HepG2 (cell line): ENCODE data around the gene JAM2. TPM values are rescaled to one million over a fixed set of nuclear protein-coding genes. Genes with fewer than 3 reads are reported as not detected.
A peak's percentile ranks its signal among the peaks of the same experiment; 100 is the strongest.

ENCODE experiments used
- AHR ChIP-seq: IDR thresholded peaks from 2 replicates; pipeline ENCODE4 v1.6.1; 2018; ENCODE audit warnings: missing genetic modification reagents, missing compliant biosample characterization
- DNMT1 ChIP-seq: sonication (generic); formaldehyde crosslinking; IDR thresholded peaks from 2 replicates; pipeline ENCODE4 v1.5.1; 2020; ENCODE audit warnings: mild to moderate bottlenecking, missing genetic modification reagents
- HCFC1 ChIP-seq: fragments of 150-350 bp; IDR thresholded peaks from 2 replicates; pipeline ENCODE4 v1.6.1; 2014; ENCODE audit warnings: low read depth, low read length
- KDM2A ChIP-seq: sonication (generic); formaldehyde crosslinking; IDR thresholded peaks from 2 replicates; pipeline ENCODE4 v1.4.0; 2020; ENCODE audit warnings: low read depth, missing genetic modification reagents, borderline replicate concordance
- MED13 ChIP-seq: sonication (generic); formaldehyde crosslinking; IDR thresholded peaks from 2 replicates; pipeline ENCODE4 v1.5.0; 2020; ENCODE audit warnings: missing genetic modification reagents
- PAF1 ChIP-seq: IDR thresholded peaks from 2 replicates; pipeline ENCODE4 v1.6.1; 2016; ENCODE audit warnings: missing genetic modification reagents, missing compliant biosample characterization
- PCBP2 ChIP-seq: fragments of 200-400 bp; formaldehyde crosslinking; optimal IDR thresholded peaks from 2 replicates; pipeline ENCODE3; 2018; ENCODE audit warnings: low read length, low read depth; ENCODE audit not compliant: poor library complexity, severe bottlenecking
- PHF21A ChIP-seq: sonication (generic); formaldehyde crosslinking; IDR thresholded peaks from 2 replicates; pipeline ENCODE4 v1.5.0; 2020; ENCODE audit warnings: mild to moderate bottlenecking, missing genetic modification reagents
- POLR2AphosphoS2 ChIP-seq: IDR thresholded peaks from 2 replicates; pipeline ENCODE4 v1.6.1; 2011; ENCODE audit warnings: low read depth, low read length, improper control_type of control experiment
- ZNF331 ChIP-seq: sonication (generic); formaldehyde crosslinking; IDR thresholded peaks from 2 replicates; pipeline ENCODE4 v1.4.0; 2020; ENCODE audit warnings: missing genetic modification reagents
- ZNF34 ChIP-seq: sonication (generic); formaldehyde crosslinking; IDR thresholded peaks from 2 replicates; pipeline ENCODE4 v1.4.0; 2020; ENCODE audit warnings: mild to moderate bottlenecking, missing genetic modification reagents, borderline replicate concordance
- ZNF441 ChIP-seq: sonication (generic); formaldehyde crosslinking; IDR thresholded peaks from 2 replicates; pipeline ENCODE4 v1.7.0; 2021; ENCODE audit warnings: missing genetic modification reagents, borderline replicate concordance
- ZNF761 ChIP-seq: sonication (generic); formaldehyde crosslinking; conservative IDR thresholded peaks from 2 replicates; pipeline ENCODE4 v1.4.0; 2020; ENCODE audit warnings: mild to moderate bottlenecking, missing genetic modification reagents
- polyA plus RNA-seq, 8 experiments: library from polyadenylated mRNA; depleted of rRNA in 3 of 8; stranded (reverse) in 7 of 8; unstranded in 1 of 8; fragments of >200 nt; fragmentation: Illumina TruSeq in 4 of 8; extraction: Trizol in 4 of 8; gene quantifications; 2 replicates each; pipeline versions ENCODE4 v1.2.1 to v1.2.3, GENCODE V29; 2011 to 2016; ENCODE audit warnings: low read depth in 4 of 8, missing spikeins in 1 of 8, mixed read lengths in 1 of 8; ENCODE audit not compliant: insufficient read depth in 1 of 8
- total RNA-seq, 5 experiments: library from RNA; depleted of rRNA; stranded (reverse); fragments of >200 nt; fragmentation: Illumina TruSeq; extraction: Trizol; gene quantifications; 2 replicates each; pipeline ENCODE4 v1.2.3, GENCODE V29; 2016; ENCODE audit warnings: low read depth in 1 of 5
- TF ChIP-seq, protein P1 (sequence below), 2 experiments: fragments of 450-650 bp in 1 of 2; sonication (generic) in 1 of 2; formaldehyde crosslinking in 1 of 2; IDR thresholded peaks; 2 replicates each; pipeline versions ENCODE4 v1.6.1 to v1.8.0; 2016 to 2022; ENCODE audit warnings: antibody characterized with exemption in 1 of 2, mild to moderate bottlenecking in 1 of 2, missing genetic modification reagents in 1 of 2
- TF ChIP-seq, protein P2 (sequence below): sonication (generic); formaldehyde crosslinking; IDR thresholded peaks from 2 replicates; pipeline ENCODE4 v1.4.0; 2020; ENCODE audit warnings: missing genetic modification reagents
- TF ChIP-seq, protein P3 (sequence below): sonication (generic); formaldehyde crosslinking; IDR thresholded peaks from 2 replicates; pipeline ENCODE4 v1.4.0; 2020; ENCODE audit warnings: missing genetic modification reagents

JAM2 gene
- total and polyA plus RNA-seq, 2 of the 13 experiments (the other 11 are each of a cell fraction or from before 2014, with no cell fraction given) = 0.07 TPM; not detected in 1

DNA sequence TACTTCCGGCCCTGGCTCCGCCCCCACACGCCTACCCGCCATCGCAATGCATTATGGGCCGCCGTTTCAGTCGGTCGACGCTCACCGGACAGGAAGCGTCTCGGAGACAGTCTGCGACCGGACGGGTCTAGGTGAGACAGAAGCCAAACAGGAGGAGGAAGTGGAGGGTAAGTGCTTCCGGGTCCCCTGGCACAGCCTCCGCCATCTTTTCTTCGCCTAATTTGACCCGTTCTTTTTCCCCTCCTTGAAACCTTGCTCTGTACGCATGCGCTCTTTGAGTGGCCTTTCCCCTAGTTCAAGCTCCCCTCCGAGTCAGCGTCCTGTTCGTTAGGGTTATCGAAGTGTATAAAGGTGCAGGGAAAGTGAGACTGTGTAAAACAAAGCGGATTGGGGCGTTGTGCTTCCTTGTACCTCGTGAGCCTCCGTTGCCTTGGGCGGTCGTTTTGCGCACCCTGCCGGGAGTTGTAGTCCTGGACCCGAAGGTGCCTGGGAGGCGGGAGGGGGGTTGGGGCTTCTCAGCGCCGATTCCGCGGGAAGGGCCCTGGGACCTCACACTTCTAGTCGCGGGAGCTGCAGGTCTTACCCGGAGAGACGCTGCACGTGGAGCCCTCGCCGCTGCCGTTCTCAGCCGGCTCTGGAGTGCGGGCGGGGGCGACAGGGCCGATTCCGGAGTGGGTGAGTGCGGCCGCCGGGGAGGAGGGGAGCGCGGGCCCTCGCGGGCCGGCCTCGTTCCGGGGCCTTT is 96.0 kb downstream of the JAM2 start, which contains the start of the genes ATP5PF and GABPA (continued):
- TF ChIP-seq, protein P1, sequence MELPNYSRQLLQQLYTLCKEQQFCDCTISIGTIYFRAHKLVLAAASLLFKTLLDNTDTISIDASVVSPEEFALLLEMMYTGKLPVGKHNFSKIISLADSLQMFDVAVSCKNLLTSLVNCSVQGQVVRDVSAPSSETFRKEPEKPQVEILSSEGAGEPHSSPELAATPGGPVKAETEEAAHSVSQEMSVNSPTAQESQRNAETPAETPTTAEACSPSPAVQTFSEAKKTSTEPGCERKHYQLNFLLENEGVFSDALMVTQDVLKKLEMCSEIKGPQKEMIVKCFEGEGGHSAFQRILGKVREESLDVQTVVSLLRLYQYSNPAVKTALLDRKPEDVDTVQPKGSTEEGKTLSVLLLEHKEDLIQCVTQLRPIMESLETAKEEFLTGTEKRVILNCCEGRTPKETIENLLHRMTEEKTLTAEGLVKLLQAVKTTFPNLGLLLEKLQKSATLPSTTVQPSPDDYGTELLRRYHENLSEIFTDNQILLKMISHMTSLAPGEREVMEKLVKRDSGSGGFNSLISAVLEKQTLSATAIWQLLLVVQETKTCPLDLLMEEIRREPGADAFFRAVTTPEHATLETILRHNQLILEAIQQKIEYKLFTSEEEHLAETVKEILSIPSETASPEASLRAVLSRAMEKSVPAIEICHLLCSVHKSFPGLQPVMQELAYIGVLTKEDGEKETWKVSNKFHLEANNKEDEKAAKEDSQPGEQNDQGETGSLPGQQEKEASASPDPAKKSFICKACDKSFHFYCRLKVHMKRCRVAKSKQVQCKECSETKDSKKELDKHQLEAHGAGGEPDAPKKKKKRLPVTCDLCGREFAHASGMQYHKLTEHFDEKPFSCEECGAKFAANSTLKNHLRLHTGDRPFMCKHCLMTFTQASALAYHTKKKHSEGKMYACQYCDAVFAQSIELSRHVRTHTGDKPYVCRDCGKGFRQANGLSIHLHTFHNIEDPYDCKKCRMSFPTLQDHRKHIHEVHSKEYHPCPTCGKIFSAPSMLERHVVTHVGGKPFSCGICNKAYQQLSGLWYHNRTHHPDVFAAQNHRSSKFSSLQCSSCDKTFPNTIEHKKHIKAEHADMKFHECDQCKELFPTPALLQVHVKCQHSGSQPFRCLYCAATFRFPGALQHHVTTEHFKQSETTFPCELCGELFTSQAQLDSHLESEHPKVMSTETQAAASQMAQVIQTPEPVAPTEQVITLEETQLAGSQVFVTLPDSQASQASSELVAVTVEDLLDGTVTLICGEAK (IDR thresholded peaks at IDR 0.05) = peak; percentile 94
- TF ChIP-seq, protein P1 (CRISPR knock-in tag; IDR thresholded peaks at IDR 0.05) = peak; percentile 64; the same call in 1 of the 2 replicates
- TF ChIP-seq, protein P2, sequence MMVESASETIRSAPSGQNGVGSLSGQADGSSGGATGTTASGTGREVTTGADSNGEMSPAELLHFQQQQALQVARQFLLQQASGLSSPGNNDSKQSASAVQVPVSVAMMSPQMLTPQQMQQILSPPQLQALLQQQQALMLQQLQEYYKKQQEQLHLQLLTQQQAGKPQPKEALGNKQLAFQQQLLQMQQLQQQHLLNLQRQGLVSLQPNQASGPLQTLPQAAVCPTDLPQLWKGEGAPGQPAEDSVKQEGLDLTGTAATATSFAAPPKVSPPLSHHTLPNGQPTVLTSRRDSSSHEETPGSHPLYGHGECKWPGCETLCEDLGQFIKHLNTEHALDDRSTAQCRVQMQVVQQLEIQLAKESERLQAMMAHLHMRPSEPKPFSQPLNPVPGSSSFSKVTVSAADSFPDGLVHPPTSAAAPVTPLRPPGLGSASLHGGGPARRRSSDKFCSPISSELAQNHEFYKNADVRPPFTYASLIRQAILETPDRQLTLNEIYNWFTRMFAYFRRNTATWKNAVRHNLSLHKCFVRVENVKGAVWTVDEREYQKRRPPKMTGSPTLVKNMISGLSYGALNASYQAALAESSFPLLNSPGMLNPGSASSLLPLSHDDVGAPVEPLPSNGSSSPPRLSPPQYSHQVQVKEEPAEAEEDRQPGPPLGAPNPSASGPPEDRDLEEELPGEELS (CRISPR knock-in tag) = no peak
- TF ChIP-seq ZNF441 (CRISPR knock-in tag) (peak; percentile 71), KDM2A (CRISPR knock-in tag) (peak; percentile 96), POLR2AphosphoS2 (peak; percentile 67; the same call in 1 of the 2 replicates), PCBP2 (no peak), DNMT1 (no peak), PAF1 (CRISPR knock-in tag) (no peak), ZNF331 (0 out of 2 replicates have a peak, but pooled peaks have one; percentile 46), AHR (CRISPR knock-in tag) (no peak; the same call in 1 of the 2 replicates), MED13 (CRISPR knock-in tag) (0 out of 2 replicates have a peak, but pooled peaks have one; percentile 21), PHF21A (peak; percentile 37; the same call in 1 of the 2 replicates), ZNF34 (CRISPR knock-in tag) (peak; percentile 58; the same call in 1 of the 2 replicates), HCFC1 (peak; percentile 77), ZNF761 (CRISPR knock-in tag) (peak; percentile 37; the same call in 1 of the 2 replicates)
- TF ChIP-seq, protein P3, sequence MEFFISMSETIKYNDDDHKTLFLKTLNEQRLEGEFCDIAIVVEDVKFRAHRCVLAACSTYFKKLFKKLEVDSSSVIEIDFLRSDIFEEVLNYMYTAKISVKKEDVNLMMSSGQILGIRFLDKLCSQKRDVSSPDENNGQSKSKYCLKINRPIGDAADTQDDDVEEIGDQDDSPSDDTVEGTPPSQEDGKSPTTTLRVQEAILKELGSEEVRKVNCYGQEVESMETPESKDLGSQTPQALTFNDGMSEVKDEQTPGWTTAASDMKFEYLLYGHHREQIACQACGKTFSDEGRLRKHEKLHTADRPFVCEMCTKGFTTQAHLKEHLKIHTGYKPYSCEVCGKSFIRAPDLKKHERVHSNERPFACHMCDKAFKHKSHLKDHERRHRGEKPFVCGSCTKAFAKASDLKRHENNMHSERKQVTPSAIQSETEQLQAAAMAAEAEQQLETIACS (CRISPR knock-in tag) = 0 out of 2 replicates have a peak, but pooled peaks have one; percentile 25
